ENCODE results near the gene MAU2. TPM values are rescaled to one million over a fixed set of nuclear protein-coding genes. Genes with fewer than 3 reads are reported as not detected.

Gene MAU2
- total and polyA plus RNA-seq, 2 donors (not counting 1 experiment from before 2014, with no cell fraction given): 11.1 to 29.4 TPM

GRCh38 chr19:19404879-19405860, 84.5 kb downstream of the MAU2 start, which contains the start of gene GATAD2A:
TSS of gene GATAD2A (plus strand) at chr19:19405675. CDS start at chr19:19465346, 59,671 bp downstream.
- Histone ChIP-seq H3K4me1 (ENCODE audit: control insufficient read depth, extremely low read depth, insufficient read depth, low read length) (peaks cover 16% of the 10 kb centered on the region), H3K9me3 (ENCODE audit: control insufficient read depth, insufficient read depth, low read depth, low read length) (no peaks in the 10 kb centered on the region), H4K20me1 (ENCODE audit: control insufficient read depth, extremely low read depth, insufficient read depth, low read length) (no peaks in the 10 kb centered on the region), H3K9ac (ENCODE audit: insufficient read depth, low read length) (peak within 1 kb of the TSS; percentile 87), H3K27me3 (ENCODE audit: control insufficient read depth, insufficient read depth, low read length) (no peaks in the 10 kb centered on the region), H2AFZ (ENCODE audit: low read length) (peak within 1 kb of the TSS; percentile 37), H3K79me2 (ENCODE audit: control insufficient read depth, insufficient read depth, low read length) (peaks cover 45% of the 10 kb centered on the region), H3K27ac (ENCODE audit: insufficient read depth, low read length) (peak within 1 kb of the TSS; percentile 79), H3K36me3 (ENCODE audit: control insufficient read depth, insufficient read depth, low read length) (no peaks in the 10 kb centered on the region), H3K4me3 (replicated peaks in 1 of 4; ENCODE audit: control extremely low read depth in 1 of 4, insufficient read depth in 1 of 4, low read depth in 3 of 4, low read length in 4 of 4) (peak within 1 kb of the TSS; percentile 72 to 96 (median 80)), H3K4me2 (ENCODE audit: extremely low read depth, insufficient read depth, low read length) (peak within 1 kb of the TSS; percentile 83)
- TF ChIP-seq CTCF (conservative IDR thresholded peaks at IDR 0.05 in 1 of 2, IDR thresholded peaks at IDR 0.05 in 1 of 2; ENCODE audit: low read depth in 1 of 2, low read length in 2 of 2): peak in 1 of 2 donors; percentile 10
- no peak for TF ChIP-seq EZH2 (IDR thresholded peaks at IDR 0.05; ENCODE audit: low read length, missing control alignments)
- DNase-seq (ENCODE audit: low read depth in 2 of 2): peak; percentile 86 to 93

GRCh38 chr19:19405971-19406877, 85.6 kb downstream of the MAU2 start:
- H3K79me2 ChIP-seq (ENCODE audit: control insufficient read depth, insufficient read depth, low read length): peaks cover 54% of the 10 kb centered on the region
- H3K4me3 ChIP-seq (replicated peaks in 1 of 4; ENCODE audit: control extremely low read depth in 1 of 4, insufficient read depth in 1 of 4, low read depth in 3 of 4, low read length in 4 of 4): peak overlapping the region; percentile 72 to 96 (median 80)
- peak overlapping the region; percentile 87 for H3K9ac ChIP-seq (ENCODE audit: insufficient read depth, low read length)
- H3K9me3 ChIP-seq (ENCODE audit: control insufficient read depth, insufficient read depth, low read depth, low read length): no peaks in the 10 kb centered on the region
- peak overlapping the region; percentile 83 for H3K4me2 ChIP-seq (ENCODE audit: extremely low read depth, insufficient read depth, low read length)
- no peaks in the 10 kb centered on the region for H3K36me3 ChIP-seq (ENCODE audit: control insufficient read depth, insufficient read depth, low read length)
- no peaks in the 10 kb centered on the region for H3K27me3 ChIP-seq (ENCODE audit: control insufficient read depth, insufficient read depth, low read length)
- peak; percentile 54 to 74 for DNase-seq (ENCODE audit: low read depth in 2 of 2)
- H3K4me1 ChIP-seq (ENCODE audit: control insufficient read depth, extremely low read depth, insufficient read depth, low read length): peaks cover 20% of the 10 kb centered on the region
- H2AFZ ChIP-seq (ENCODE audit: low read length): no peak overlapping the region
- no peak for TF ChIP-seq EZH2 (IDR thresholded peaks at IDR 0.05; ENCODE audit: low read length, missing control alignments)
- no peak for TF ChIP-seq CTCF (conservative IDR thresholded peaks at IDR 0.05 in 1 of 2, IDR thresholded peaks at IDR 0.05 in 1 of 2; ENCODE audit: low read depth in 1 of 2, low read length in 2 of 2)
- no peaks in the 10 kb centered on the region for H4K20me1 ChIP-seq (ENCODE audit: control insufficient read depth, extremely low read depth, insufficient read depth, low read length)
- H3K27ac ChIP-seq (ENCODE audit: insufficient read depth, low read length): peak overlapping the region; percentile 79
